IPS-18a (cell line): ENCODE results near the gene RHEB.
A peak's percentile ranks its signal among the peaks of the same experiment; 100 is the strongest.

Source experiments
- H3K27ac ChIP-seq: one replicate; pipeline ENCODE4 v1.5.1; 2013; ENCODE audit warnings: low read length
- H3K27me3 ChIP-seq: one replicate; pipeline ENCODE4 v1.6.1; 2013; ENCODE audit warnings: mild to moderate bottlenecking, low read length; ENCODE audit not compliant: control insufficient read depth, insufficient read depth
- H3K36me3 ChIP-seq: one replicate; pipeline ENCODE4 v1.6.1; 2013; ENCODE audit warnings: low read depth, low read length; ENCODE audit not compliant: control insufficient read depth
- H3K4me1 ChIP-seq: one replicate; pipeline ENCODE4 v1.6.1; 2013; ENCODE audit warnings: low read depth, low read length; ENCODE audit not compliant: control insufficient read depth
- H3K4me3 ChIP-seq: one replicate; pipeline ENCODE4 v1.5.1; 2013; ENCODE audit warnings: low read length
- H3K9ac ChIP-seq: one replicate; pipeline ENCODE4 v1.6.1; 2013; ENCODE audit warnings: mild to moderate bottlenecking, low read length, moderate library complexity
- H3K9me3 ChIP-seq: one replicate; pipeline ENCODE4 v1.6.1; 2013; ENCODE audit warnings: low read depth, low read length; ENCODE audit not compliant: control insufficient read depth

The RHEB gene

GRCh38 chr7:151451626-151452571, 67.8 kb downstream of the RHEB start:
- Histone ChIP-seq H3K36me3 (no peaks in the 10 kb centered on the region), H3K4me3 (no peak overlapping the region), H3K27ac (no peak overlapping the region), H3K27me3 (peaks cover 6% of the 10 kb centered on the region), H3K9me3 (no peaks in the 10 kb centered on the region), H3K9ac (no peak overlapping the region), H3K4me1 (peaks cover 17% of the 10 kb centered on the region)

GRCh38 chr7:151451156-151451555, 68.5 kb downstream of the RHEB start:
- Histone ChIP-seq H3K27me3 (peaks cover 6% of the 10 kb centered on the region), H3K36me3 (no peaks in the 10 kb centered on the region), H3K9ac (no peak overlapping the region), H3K4me3 (no peak overlapping the region), H3K9me3 (no peaks in the 10 kb centered on the region), H3K4me1 (peaks cover 10% of the 10 kb centered on the region), H3K27ac (no peak overlapping the region)

- Histone ChIP-seq H3K9ac (no peak overlapping the region), H3K4me1 (no peaks in the 10 kb centered on the region), H3K4me3 (no peak overlapping the region), H3K36me3 (no peaks in the 10 kb centered on the region), H3K9me3 (no peaks in the 10 kb centered on the region), H3K27ac (no peak overlapping the region), H3K27me3 (peaks cover 6% of the 10 kb centered on the region)
Observed at GRCh38 chr7:151449990-151450389, 69.7 kb downstream of the RHEB start.

- H3K4me1 ChIP-seq = no peaks in the 10 kb centered on the region
- H3K9me3 ChIP-seq = no peaks in the 10 kb centered on the region
- peaks cover 6% of the 10 kb centered on the region for H3K27me3 ChIP-seq
- H3K9ac ChIP-seq = no peak overlapping the region
- H3K27ac ChIP-seq = no peak overlapping the region
- peak overlapping the region; percentile 55 for H3K4me3 ChIP-seq
- H3K36me3 ChIP-seq = no peaks in the 10 kb centered on the region
Observed at GRCh38 chr7:151448261-151449252, 71.1 kb downstream of the RHEB start.

GRCh38 chr7:151447901-151448260, 71.8 kb downstream of the RHEB start:
- Histone ChIP-seq H3K4me1 (no peaks in the 10 kb centered on the region), H3K27ac (no peak overlapping the region), H3K4me3 (peak overlapping the region; percentile 55), H3K9ac (no peak overlapping the region), H3K36me3 (no peaks in the 10 kb centered on the region), H3K9me3 (no peaks in the 10 kb centered on the region), H3K27me3 (peaks cover 6% of the 10 kb centered on the region)

GRCh38 chr7:151447312-151447711, 72.4 kb downstream of the RHEB start:
- H3K9me3 ChIP-seq = no peaks in the 10 kb centered on the region
- peaks cover 6% of the 10 kb centered on the region for H3K27me3 ChIP-seq
- H3K27ac ChIP-seq = no peak overlapping the region
- no peak overlapping the region for H3K4me3 ChIP-seq
- no peaks in the 10 kb centered on the region for H3K4me1 ChIP-seq
- H3K9ac ChIP-seq = no peak overlapping the region
- no peaks in the 10 kb centered on the region for H3K36me3 ChIP-seq

GRCh38 chr7:151446412-151446811, 73.3 kb downstream of the RHEB start:
- no peaks in the 10 kb centered on the region for H3K9me3 ChIP-seq
- peaks cover 6% of the 10 kb centered on the region for H3K27me3 ChIP-seq
- no peak overlapping the region for H3K27ac ChIP-seq
- H3K4me3 ChIP-seq = no peak overlapping the region
- no peak overlapping the region for H3K9ac ChIP-seq
- H3K36me3 ChIP-seq = no peaks in the 10 kb centered on the region
- H3K4me1 ChIP-seq = no peaks in the 10 kb centered on the region

GRCh38 chr7:151444632-151445031, 75.1 kb downstream of the RHEB start:
- Histone ChIP-seq H3K36me3 (no peaks in the 10 kb centered on the region), H3K4me1 (peaks cover 3% of the 10 kb centered on the region), H3K27me3 (peaks cover 7% of the 10 kb centered on the region), H3K9me3 (no peaks in the 10 kb centered on the region), H3K4me3 (no peak overlapping the region), H3K27ac (no peak overlapping the region), H3K9ac (no peak overlapping the region)

- H3K4me3 ChIP-seq = no peak overlapping the region
- H3K9ac ChIP-seq = no peak overlapping the region
- H3K4me1 ChIP-seq = peaks cover 3% of the 10 kb centered on the region
- H3K27ac ChIP-seq = no peak overlapping the region
- H3K9me3 ChIP-seq = no peaks in the 10 kb centered on the region
- H3K36me3 ChIP-seq = no peaks in the 10 kb centered on the region
- peaks cover 12% of the 10 kb centered on the region for H3K27me3 ChIP-seq
Observed at GRCh38 chr7:151442776-151443496, 76.8 kb downstream of the RHEB start.

GRCh38 chr7:151440799-151441445, 78.8 kb downstream of the RHEB start:
- Histone ChIP-seq H3K27ac (no peak overlapping the region), H3K27me3 (peaks cover 11% of the 10 kb centered on the region), H3K4me1 (peaks cover 3% of the 10 kb centered on the region), H3K9ac (no peak overlapping the region), H3K36me3 (no peaks in the 10 kb centered on the region), H3K9me3 (no peaks in the 10 kb centered on the region), H3K4me3 (peak overlapping the region; percentile 49)
